Stimulated activated CD8-positive, alpha-beta memory T cell treated with anti-CD3 and anti-CD28 coated beads, Interleukin-4, amount 100 ng/mL, for 24 hours (primary cell): ENCODE measurements around the gene GNG7.
"Not testable (repeated sequence)": the region's sequence is repeated elsewhere in the genome, so short reads cannot be mapped to it uniquely, and the experiment has no call there.

Source experiments
- DNase-seq: peaks from one replicate; pipeline ENCODE4 v3.0.0-alpha.2; 2020; ENCODE audit warnings: low read depth

Gene GNG7

GRCh38 chr19:2464389-2464788 lies 238.1 kb downstream of the GNG7 start:
- DNase-seq: no peak

- not testable (repeated sequence) for DNase-seq
Measured at GRCh38 chr19:2463694-2464093, 238.8 kb downstream of the GNG7 start.

DNA sequence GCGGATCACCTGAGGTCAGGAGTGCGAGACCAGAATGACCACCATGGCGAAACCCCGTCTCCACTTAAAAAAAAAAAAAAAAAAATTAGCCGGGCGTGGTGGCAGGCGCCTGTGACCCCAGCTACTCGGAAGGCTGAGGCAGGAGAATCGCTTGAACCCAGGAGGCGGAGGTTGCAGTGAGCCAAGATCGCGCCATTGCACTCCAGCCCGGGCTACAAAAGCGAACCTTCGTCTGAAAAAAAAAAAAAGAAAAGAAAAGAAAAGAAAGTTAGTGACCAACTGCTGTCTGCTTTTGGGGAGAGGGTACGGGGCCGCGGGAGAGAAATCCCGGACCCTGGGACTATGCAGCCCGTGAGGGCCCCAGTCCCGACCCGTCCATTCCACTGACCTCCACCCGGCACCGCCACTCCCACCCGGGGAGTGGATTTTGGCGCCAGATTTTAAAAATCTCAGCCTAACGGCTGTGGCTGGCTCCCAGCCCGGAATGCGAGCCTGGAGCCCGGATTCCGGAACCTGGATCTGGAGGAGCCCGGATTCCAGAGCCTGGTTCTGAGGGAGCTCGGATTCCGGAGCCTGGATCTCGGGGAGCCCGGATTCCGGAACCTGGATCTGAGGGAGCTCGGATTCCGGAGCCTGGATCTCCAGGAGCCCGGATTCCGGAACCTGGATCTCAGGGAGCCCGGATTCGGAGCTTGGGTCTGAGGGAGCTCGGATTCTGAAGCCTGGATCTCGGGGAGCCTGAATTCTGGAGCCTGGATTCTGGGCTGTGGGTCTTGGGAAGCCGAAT lies 239.7 kb downstream of the GNG7 start:
- no peak for DNase-seq

DNA sequence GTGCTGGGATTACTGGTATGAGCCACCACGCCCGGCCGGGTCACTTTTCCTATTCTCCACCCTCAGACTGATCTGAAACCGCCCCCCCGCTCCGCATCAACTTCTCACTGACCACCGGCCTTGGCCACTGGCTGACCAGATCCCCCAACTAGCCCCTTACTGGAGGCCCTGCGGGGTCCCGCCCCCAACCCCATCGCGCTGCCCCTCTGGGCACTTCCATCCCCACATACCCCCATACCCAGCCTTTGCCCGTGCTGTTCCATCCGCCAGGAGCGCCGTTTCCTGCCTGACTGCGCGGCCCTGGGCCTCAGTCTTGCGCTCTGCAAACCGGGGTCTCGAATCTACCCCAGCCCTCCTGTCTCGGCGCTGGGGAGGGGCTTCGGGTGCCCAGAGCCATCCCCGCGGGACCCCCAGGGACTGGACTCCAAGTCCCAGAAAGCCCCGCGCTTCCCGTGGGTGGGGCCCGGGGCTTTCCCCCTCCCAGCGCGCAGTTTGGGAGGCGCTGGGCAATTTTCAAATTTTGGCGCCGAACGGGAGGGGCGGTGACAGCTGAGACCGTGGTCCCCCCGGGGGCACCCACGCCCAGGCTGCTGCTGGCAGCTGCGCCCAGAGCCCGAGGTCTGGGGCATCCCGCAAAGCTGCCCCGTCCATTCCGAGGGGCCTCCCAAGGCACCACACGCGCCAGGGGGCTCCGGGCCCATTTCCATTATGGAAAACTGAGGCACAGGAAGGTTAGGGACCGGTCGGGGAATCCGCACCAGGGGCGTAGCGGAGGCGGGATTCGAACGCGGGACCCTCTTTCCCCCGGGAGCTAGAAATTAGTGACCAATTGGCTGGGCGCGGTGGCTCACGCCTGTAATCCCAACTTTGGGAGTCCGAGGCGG lies 240.5 kb downstream of the GNG7 start:
- peak; percentile 52 for DNase-seq
